ENCODE results near the gene CHST11. TPM values are rescaled to one million over a fixed set of nuclear protein-coding genes. Genes with fewer than 3 reads are reported as not detected.
"Not testable (repeated sequence)": the region's sequence is repeated elsewhere in the genome, so short reads cannot be mapped to it uniquely, and the experiment has no call there.

Gene CHST11
- total RNA-seq, 2 donors from 2014 or later: 36.2 to 61.7 TPM

- Mint-ChIP-seq H3K27me3 (no peaks in the 10 kb centered on the region), H3K4me1 (peaks cover 62% of the 10 kb centered on the region), H3K9me3 (no peaks in the 10 kb centered on the region), H3K36me3 (ENCODE audit: low read depth) (peaks cover 5% of the 10 kb centered on the region), H3K4me3 (peak overlapping the region; percentile 80), H3K27ac (peak overlapping the region; percentile 87)
- ATAC-seq (replicated peaks): no peak
Measured at GRCh38 chr12:104741497-104742367, 285.0 kb downstream of the CHST11 start.

GRCh38 chr12:104742551-104743201, 285.9 kb downstream of the CHST11 start:
- ATAC-seq (replicated peaks): no peak

GRCh38 chr12:104743202-104743580, 286.4 kb downstream of the CHST11 start:
- Mint-ChIP-seq H3K9me3 (no peaks in the 10 kb centered on the region), H3K27me3 (no peaks in the 10 kb centered on the region), H3K27ac (peak overlapping the region; percentile 16), H3K36me3 (ENCODE audit: low read depth) (peaks cover 5% of the 10 kb centered on the region), H3K4me1 (peaks cover 62% of the 10 kb centered on the region), H3K4me3 (no peak overlapping the region)
- ATAC-seq (replicated peaks): no peak

More at GRCh38 chr12:104742551-104743201, 285.9 kb downstream of the CHST11 start:
- peaks cover 5% of the 10 kb centered on the region for H3K36me3 Mint-ChIP-seq (ENCODE audit: low read depth)
- H3K9me3 Mint-ChIP-seq: no peaks in the 10 kb centered on the region
- no peaks in the 10 kb centered on the region for H3K27me3 Mint-ChIP-seq
- H3K4me3 Mint-ChIP-seq: no peak overlapping the region
- peak overlapping the region; percentile 16 for H3K27ac Mint-ChIP-seq
- peaks cover 62% of the 10 kb centered on the region for H3K4me1 Mint-ChIP-seq

- H3K27ac Mint-ChIP-seq; ATAC-seq (replicated peaks); H3K4me3 Mint-ChIP-seq; H3K27me3 Mint-ChIP-seq; H3K9me3 Mint-ChIP-seq; H3K36me3 Mint-ChIP-seq (ENCODE audit: low read depth): not testable (repeated sequence)
- H3K4me1 Mint-ChIP-seq: peaks cover 59% of the 10 kb centered on the region
Measured at GRCh38 chr12:104743753-104744548, 287.2 kb downstream of the CHST11 start.

GRCh38 chr12:104746467-104747088, 289.8 kb downstream of the CHST11 start:
- no peak for ATAC-seq (replicated peaks)
- Mint-ChIP-seq H3K27ac (peak overlapping the region; percentile 97), H3K4me1 (peaks cover 47% of the 10 kb centered on the region)

GRCh38 chr12:104747330-104747729, 290.6 kb downstream of the CHST11 start:
- Mint-ChIP-seq H3K9me3 (no peaks in the 10 kb centered on the region), H3K4me3 (peak overlapping the region; percentile 91), H3K36me3 (ENCODE audit: low read depth) (no peaks in the 10 kb centered on the region), H3K27me3 (no peaks in the 10 kb centered on the region), H3K27ac (peak overlapping the region; percentile 97), H3K4me1 (peaks cover 52% of the 10 kb centered on the region)
- ATAC-seq (replicated peaks): peak; percentile 89

More at GRCh38 chr12:104746467-104747088, 289.8 kb downstream of the CHST11 start:
- H3K27me3 Mint-ChIP-seq: no peaks in the 10 kb centered on the region
- no peaks in the 10 kb centered on the region for H3K9me3 Mint-ChIP-seq
- peak overlapping the region; percentile 91 for H3K4me3 Mint-ChIP-seq
- no peaks in the 10 kb centered on the region for H3K36me3 Mint-ChIP-seq (ENCODE audit: low read depth)

GRCh38 chr12:104747955-104748354, 291.2 kb downstream of the CHST11 start:
- H3K27me3 Mint-ChIP-seq: no peaks in the 10 kb centered on the region
- peak; percentile 74 for ATAC-seq (replicated peaks)
- peak overlapping the region; percentile 91 for H3K4me3 Mint-ChIP-seq
- no peaks in the 10 kb centered on the region for H3K36me3 Mint-ChIP-seq (ENCODE audit: low read depth)
- peak overlapping the region; percentile 97 for H3K27ac Mint-ChIP-seq
- H3K9me3 Mint-ChIP-seq: no peaks in the 10 kb centered on the region
- peaks cover 52% of the 10 kb centered on the region for H3K4me1 Mint-ChIP-seq

GRCh38 chr12:104748356-104748755, 291.6 kb downstream of the CHST11 start:
- Mint-ChIP-seq H3K4me3 (peak overlapping the region; percentile 91), H3K27ac (peak overlapping the region; percentile 97)
- ATAC-seq (replicated peaks): no peak

GRCh38 chr12:104748790-104749189, 292.0 kb downstream of the CHST11 start:
- Mint-ChIP-seq H3K4me1 (peaks cover 52% of the 10 kb centered on the region), H3K27me3 (no peaks in the 10 kb centered on the region), H3K36me3 (ENCODE audit: low read depth) (no peaks in the 10 kb centered on the region), H3K27ac (peak overlapping the region; percentile 97), H3K4me3 (peak overlapping the region; percentile 91), H3K9me3 (no peaks in the 10 kb centered on the region)
- ATAC-seq (replicated peaks): no peak

More at GRCh38 chr12:104748356-104748755, 291.6 kb downstream of the CHST11 start:
- H3K36me3 Mint-ChIP-seq (ENCODE audit: low read depth): no peaks in the 10 kb centered on the region
- H3K9me3 Mint-ChIP-seq: no peaks in the 10 kb centered on the region
- H3K4me1 Mint-ChIP-seq: peaks cover 52% of the 10 kb centered on the region
- H3K27me3 Mint-ChIP-seq: no peaks in the 10 kb centered on the region

GRCh38 chr12:104749545-104749944, 292.8 kb downstream of the CHST11 start:
- Mint-ChIP-seq H3K27me3 (no peaks in the 10 kb centered on the region), H3K27ac (peak overlapping the region; percentile 69), H3K4me3 (peak overlapping the region; percentile 91), H3K4me1 (peaks cover 48% of the 10 kb centered on the region), H3K9me3 (no peaks in the 10 kb centered on the region), H3K36me3 (ENCODE audit: low read depth) (no peaks in the 10 kb centered on the region)
- ATAC-seq (replicated peaks): no peak

GRCh38 chr12:104750061-104750460, 293.3 kb downstream of the CHST11 start:
- Mint-ChIP-seq H3K4me1 (peaks cover 51% of the 10 kb centered on the region), H3K9me3 (no peaks in the 10 kb centered on the region), H3K27ac (peak overlapping the region; percentile 69), H3K27me3 (no peaks in the 10 kb centered on the region), H3K4me3 (peak overlapping the region; percentile 91), H3K36me3 (ENCODE audit: low read depth) (no peaks in the 10 kb centered on the region)
- ATAC-seq (replicated peaks): peak; percentile 42

GRCh38 chr12:104751120-104751519, 294.4 kb downstream of the CHST11 start:
- Mint-ChIP-seq H3K36me3 (ENCODE audit: low read depth) (no peaks in the 10 kb centered on the region), H3K4me3 (no peak overlapping the region), H3K27ac (no peak overlapping the region), H3K4me1 (peaks cover 44% of the 10 kb centered on the region), H3K27me3 (no peaks in the 10 kb centered on the region), H3K9me3 (no peaks in the 10 kb centered on the region)
- ATAC-seq (replicated peaks): no peak

GRCh38 chr12:104751594-104751993, 294.8 kb downstream of the CHST11 start:
- Mint-ChIP-seq H3K27ac (no peak overlapping the region), H3K4me3 (no peak overlapping the region), H3K36me3 (ENCODE audit: low read depth) (peaks cover 2% of the 10 kb centered on the region), H3K4me1 (peaks cover 39% of the 10 kb centered on the region), H3K9me3 (no peaks in the 10 kb centered on the region), H3K27me3 (no peaks in the 10 kb centered on the region)
- no peak for ATAC-seq (replicated peaks)

- no peak for ATAC-seq (replicated peaks)
- no peaks in the 10 kb centered on the region for H3K27me3 Mint-ChIP-seq
- H3K9me3 Mint-ChIP-seq: no peaks in the 10 kb centered on the region
- no peak overlapping the region for H3K4me3 Mint-ChIP-seq
- H3K27ac Mint-ChIP-seq: no peak overlapping the region
- H3K36me3 Mint-ChIP-seq (ENCODE audit: low read depth): peaks cover 6% of the 10 kb centered on the region
- peaks cover 36% of the 10 kb centered on the region for H3K4me1 Mint-ChIP-seq
Measured at GRCh38 chr12:104752016-104752415, 295.3 kb downstream of the CHST11 start.

All from activated T-helper 17 cell treated with anti-CD3 and anti-CD28 coated beads, Interleukin-2, amount 50 U/mL, for 72 hours (primary cell).